GM23338 (cell line): ENCODE measurements around the gene GRM8. TPM values are rescaled to one million over a fixed set of nuclear protein-coding genes. Genes with fewer than 3 reads are reported as not detected.

Source experiments
- ATAC-seq: fragments of 200-7000 bp; cut with Tn5 transposase; 3 replicates; pipeline ENCODE4 v1.9.1; 2020
- DNase-seq: peaks from one replicate; pipeline ENCODE4 v3.0.0-alpha.2; 2015; ENCODE audit warnings: low spot score
- H2AFZ ChIP-seq: fragments of 200-600 bp; sonication (generic); 2 replicates; pipeline ENCODE4 v1.8.0; 2016; ENCODE audit warnings: antibody characterized with exemption, mild to moderate bottlenecking, moderate library complexity
- H3F3A ChIP-seq: fragments of 200-600 bp; sonication (generic); replicated peaks from 2 replicates; pipeline ENCODE4 v1.8.0; 2017; ENCODE audit warnings: antibody characterized with exemption, mixed run types, low read depth
- H3K27ac ChIP-seq: fragments of 200-600 bp; sonication (generic); 2 replicates; pipeline ENCODE4 v1.6.1; 2016; ENCODE audit warnings: low read depth
- H3K27me3 ChIP-seq: fragments of 200-600 bp; sonication (generic); 2 replicates; pipeline ENCODE4 v1.8.0; 2016; ENCODE audit warnings: mild to moderate bottlenecking, mixed run types, moderate library complexity; ENCODE audit not compliant: insufficient read depth
- H3K36me3 ChIP-seq: fragments of 200-600 bp; sonication (generic); 2 replicates; pipeline ENCODE4 v1.8.0; 2016; ENCODE audit warnings: mild to moderate bottlenecking; ENCODE audit not compliant: insufficient read depth
- H3K4me1 ChIP-seq: fragments of 200-600 bp; sonication (generic); 2 replicates; pipeline ENCODE4 v1.8.0; 2016; ENCODE audit warnings: mild to moderate bottlenecking, moderate library complexity; ENCODE audit not compliant: insufficient read depth
- H3K4me2 ChIP-seq: fragments of 200-600 bp; sonication (generic); 2 replicates; pipeline ENCODE4 v1.7.1; 2017; ENCODE audit warnings: mixed run types
- H3K4me3 ChIP-seq: fragments of 200-600 bp; sonication (generic); 2 replicates; pipeline ENCODE4 v1.6.1; 2016; ENCODE audit warnings: mixed run types
- H3K79me2 ChIP-seq: fragments of 200-600 bp; sonication (generic); replicated peaks from 2 replicates; pipeline ENCODE4 v1.8.0; 2017; ENCODE audit warnings: mild to moderate bottlenecking; ENCODE audit not compliant: insufficient read depth
- H3K9me2 ChIP-seq: fragments of 200-600 bp; sonication (generic); 2 replicates; pipeline ENCODE4 v1.8.0; 2017; ENCODE audit not compliant: insufficient read depth
- H4K20me1 ChIP-seq: fragments of 200-600 bp; sonication (generic); replicated peaks from 2 replicates; pipeline ENCODE4 v1.8.0; 2017; ENCODE audit warnings: mild to moderate bottlenecking; ENCODE audit not compliant: insufficient read depth
- H3K27ac Mint-ChIP-seq: 2 replicates; pipeline ENCODE4 v1.8.0; 2020; ENCODE audit warnings: inconsistent platforms, mild to moderate bottlenecking, moderate library complexity, mixed read lengths
- H3K27me3 Mint-ChIP-seq: 3 replicates; pipeline ENCODE4 v1.8.0; 2022; ENCODE audit warnings: low read depth, mild to moderate bottlenecking, moderate library complexity, mixed read lengths, inconsistent platforms; ENCODE audit not compliant: insufficient read depth, poor library complexity
- H3K36me3 Mint-ChIP-seq: 3 replicates; pipeline ENCODE4 v1.8.0; 2021; ENCODE audit warnings: low read depth, mild to moderate bottlenecking, inconsistent platforms, moderate library complexity, mixed read lengths
- H3K4me1 Mint-ChIP-seq: 3 replicates; pipeline ENCODE4 v1.8.0; 2020; ENCODE audit warnings: mild to moderate bottlenecking, inconsistent platforms, mixed read lengths
- H3K4me3 Mint-ChIP-seq: 3 replicates; pipeline ENCODE4 v1.8.0; 2021; ENCODE audit warnings: moderate library complexity, mild to moderate bottlenecking, inconsistent platforms, mixed read lengths
- H3K9me3 Mint-ChIP-seq: 3 replicates; pipeline ENCODE4 v1.8.0; 2020; ENCODE audit warnings: moderate library complexity, mild to moderate bottlenecking, inconsistent platforms, mixed read lengths
- CREB1 ChIP-seq: fragments of 250-450 bp; sonication (Bioruptor Pico); IDR thresholded peaks from 2 replicates; pipeline ENCODE4 v1.5.0; 2020; ENCODE audit warnings: low read depth, mild to moderate bottlenecking, moderate library complexity
- JUNB ChIP-seq: IDR thresholded peaks from one replicate; pipeline ENCODE4 v1.6.1; 2016; ENCODE audit warnings: antibody characterized with exemption; ENCODE audit not compliant: unreplicated experiment
- NANOG ChIP-seq: IDR thresholded peaks from 2 replicates; pipeline ENCODE4 v1.6.1; 2016; ENCODE audit warnings: antibody characterized with exemption, borderline replicate concordance
- POLR2AphosphoS5 ChIP-seq: IDR thresholded peaks from 2 replicates; pipeline ENCODE4 v1.6.1; 2016; ENCODE audit warnings: antibody characterized with exemption, low read depth
- ZNF114 ChIP-seq: fragments of 250-450 bp; sonication (Bioruptor Pico); IDR thresholded peaks from 2 replicates; pipeline ENCODE4 v1.5.0; 2020; ENCODE audit warnings: mild to moderate bottlenecking, moderate library complexity
- ZNF331 ChIP-seq: fragments of 250-450 bp; sonication (Bioruptor Pico); IDR thresholded peaks from 2 replicates; pipeline ENCODE4 v1.5.0; 2020; ENCODE audit warnings: low read depth, mild to moderate bottlenecking, moderate library complexity
- polyA plus RNA-seq: library from polyadenylated mRNA; unstranded; fragments of >200 nt; fragmentation: Nextera tagmentation; extraction: Ambion mirVana; gene quantifications from 2 replicates; pipeline ENCODE4 v1.2.1, GENCODE V29; 2016
- total RNA-seq: library from RNA; depleted of rRNA; stranded (reverse); fragments of >200 nt; shearing (Covaris generic); gene quantifications from 2 replicates; pipeline ENCODE4 v1.2.3, GENCODE V29; 2014
- TF ChIP-seq, protein P1 (sequence below): IDR thresholded peaks from one replicate; pipeline ENCODE4 v1.6.1; 2018; ENCODE audit warnings: antibody characterized with exemption; ENCODE audit not compliant: unreplicated experiment
- TF ChIP-seq, protein P2 (sequence below), 2 experiments: fragments of 200-600 bp in 1 of 2; sonication (generic) in 1 of 2; conservative IDR thresholded peaks; 2 replicates each; pipeline versions ENCODE4 v1.5.1 to v1.6.1; 2016 to 2017; ENCODE audit warnings: antibody characterized with exemption in 2 of 2, low read depth in 2 of 2, mild to moderate bottlenecking in 2 of 2, moderate library complexity in 1 of 2
- TF ChIP-seq, protein P3 (sequence below): fragments of 250-450 bp; sonication (Bioruptor Pico); IDR thresholded peaks from 2 replicates; pipeline ENCODE4 v1.5.0; 2020; ENCODE audit warnings: mild to moderate bottlenecking, moderate library complexity

GRM8 gene
- total and polyA plus RNA-seq, 2 experiments from 2014 or later, result 1.9 to 6.6 TPM

- Mint-ChIP-seq H3K27me3 (no peaks in the 10 kb centered on the region), H3K4me3 (no peak overlapping the region), H3K36me3 (no peaks in the 10 kb centered on the region), H3K9me3 (no peaks in the 10 kb centered on the region), H3K4me1 (peaks cover 4% of the 10 kb centered on the region; the same call in 1 of the 3 replicates), H3K27ac (no peak overlapping the region)
- no peaks in the 10 kb centered on the region for H3K36me3 ChIP-seq
- no peak for DNase-seq
- no peak overlapping the region for H3K27ac ChIP-seq
- H3K4me2 ChIP-seq, result no peak overlapping the region
- no peaks in the 10 kb centered on the region for H3K79me2 ChIP-seq
- H3K4me1 ChIP-seq, result no peaks in the 10 kb centered on the region
- TF ChIP-seq, protein P1, sequence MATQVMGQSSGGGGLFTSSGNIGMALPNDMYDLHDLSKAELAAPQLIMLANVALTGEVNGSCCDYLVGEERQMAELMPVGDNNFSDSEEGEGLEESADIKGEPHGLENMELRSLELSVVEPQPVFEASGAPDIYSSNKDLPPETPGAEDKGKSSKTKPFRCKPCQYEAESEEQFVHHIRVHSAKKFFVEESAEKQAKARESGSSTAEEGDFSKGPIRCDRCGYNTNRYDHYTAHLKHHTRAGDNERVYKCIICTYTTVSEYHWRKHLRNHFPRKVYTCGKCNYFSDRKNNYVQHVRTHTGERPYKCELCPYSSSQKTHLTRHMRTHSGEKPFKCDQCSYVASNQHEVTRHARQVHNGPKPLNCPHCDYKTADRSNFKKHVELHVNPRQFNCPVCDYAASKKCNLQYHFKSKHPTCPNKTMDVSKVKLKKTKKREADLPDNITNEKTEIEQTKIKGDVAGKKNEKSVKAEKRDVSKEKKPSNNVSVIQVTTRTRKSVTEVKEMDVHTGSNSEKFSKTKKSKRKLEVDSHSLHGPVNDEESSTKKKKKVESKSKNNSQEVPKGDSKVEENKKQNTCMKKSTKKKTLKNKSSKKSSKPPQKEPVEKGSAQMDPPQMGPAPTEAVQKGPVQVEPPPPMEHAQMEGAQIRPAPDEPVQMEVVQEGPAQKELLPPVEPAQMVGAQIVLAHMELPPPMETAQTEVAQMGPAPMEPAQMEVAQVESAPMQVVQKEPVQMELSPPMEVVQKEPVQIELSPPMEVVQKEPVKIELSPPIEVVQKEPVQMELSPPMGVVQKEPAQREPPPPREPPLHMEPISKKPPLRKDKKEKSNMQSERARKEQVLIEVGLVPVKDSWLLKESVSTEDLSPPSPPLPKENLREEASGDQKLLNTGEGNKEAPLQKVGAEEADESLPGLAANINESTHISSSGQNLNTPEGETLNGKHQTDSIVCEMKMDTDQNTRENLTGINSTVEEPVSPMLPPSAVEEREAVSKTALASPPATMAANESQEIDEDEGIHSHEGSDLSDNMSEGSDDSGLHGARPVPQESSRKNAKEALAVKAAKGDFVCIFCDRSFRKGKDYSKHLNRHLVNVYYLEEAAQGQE, result no peak
- TF ChIP-seq, protein P2, sequence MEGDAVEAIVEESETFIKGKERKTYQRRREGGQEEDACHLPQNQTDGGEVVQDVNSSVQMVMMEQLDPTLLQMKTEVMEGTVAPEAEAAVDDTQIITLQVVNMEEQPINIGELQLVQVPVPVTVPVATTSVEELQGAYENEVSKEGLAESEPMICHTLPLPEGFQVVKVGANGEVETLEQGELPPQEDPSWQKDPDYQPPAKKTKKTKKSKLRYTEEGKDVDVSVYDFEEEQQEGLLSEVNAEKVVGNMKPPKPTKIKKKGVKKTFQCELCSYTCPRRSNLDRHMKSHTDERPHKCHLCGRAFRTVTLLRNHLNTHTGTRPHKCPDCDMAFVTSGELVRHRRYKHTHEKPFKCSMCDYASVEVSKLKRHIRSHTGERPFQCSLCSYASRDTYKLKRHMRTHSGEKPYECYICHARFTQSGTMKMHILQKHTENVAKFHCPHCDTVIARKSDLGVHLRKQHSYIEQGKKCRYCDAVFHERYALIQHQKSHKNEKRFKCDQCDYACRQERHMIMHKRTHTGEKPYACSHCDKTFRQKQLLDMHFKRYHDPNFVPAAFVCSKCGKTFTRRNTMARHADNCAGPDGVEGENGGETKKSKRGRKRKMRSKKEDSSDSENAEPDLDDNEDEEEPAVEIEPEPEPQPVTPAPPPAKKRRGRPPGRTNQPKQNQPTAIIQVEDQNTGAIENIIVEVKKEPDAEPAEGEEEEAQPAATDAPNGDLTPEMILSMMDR (conservative IDR thresholded peaks at IDR 0.05; ENCODE audit: low read depth in 2 of 2), result no peak
- TF ChIP-seq ZNF114 (CRISPR knock-in tag) (no peak), ZNF331 (CRISPR knock-in tag) (no peak), CREB1 (CRISPR knock-in tag) (no peak), POLR2AphosphoS5 (no peak), NANOG (no peak), JUNB (no peak)
- TF ChIP-seq, protein P3, sequence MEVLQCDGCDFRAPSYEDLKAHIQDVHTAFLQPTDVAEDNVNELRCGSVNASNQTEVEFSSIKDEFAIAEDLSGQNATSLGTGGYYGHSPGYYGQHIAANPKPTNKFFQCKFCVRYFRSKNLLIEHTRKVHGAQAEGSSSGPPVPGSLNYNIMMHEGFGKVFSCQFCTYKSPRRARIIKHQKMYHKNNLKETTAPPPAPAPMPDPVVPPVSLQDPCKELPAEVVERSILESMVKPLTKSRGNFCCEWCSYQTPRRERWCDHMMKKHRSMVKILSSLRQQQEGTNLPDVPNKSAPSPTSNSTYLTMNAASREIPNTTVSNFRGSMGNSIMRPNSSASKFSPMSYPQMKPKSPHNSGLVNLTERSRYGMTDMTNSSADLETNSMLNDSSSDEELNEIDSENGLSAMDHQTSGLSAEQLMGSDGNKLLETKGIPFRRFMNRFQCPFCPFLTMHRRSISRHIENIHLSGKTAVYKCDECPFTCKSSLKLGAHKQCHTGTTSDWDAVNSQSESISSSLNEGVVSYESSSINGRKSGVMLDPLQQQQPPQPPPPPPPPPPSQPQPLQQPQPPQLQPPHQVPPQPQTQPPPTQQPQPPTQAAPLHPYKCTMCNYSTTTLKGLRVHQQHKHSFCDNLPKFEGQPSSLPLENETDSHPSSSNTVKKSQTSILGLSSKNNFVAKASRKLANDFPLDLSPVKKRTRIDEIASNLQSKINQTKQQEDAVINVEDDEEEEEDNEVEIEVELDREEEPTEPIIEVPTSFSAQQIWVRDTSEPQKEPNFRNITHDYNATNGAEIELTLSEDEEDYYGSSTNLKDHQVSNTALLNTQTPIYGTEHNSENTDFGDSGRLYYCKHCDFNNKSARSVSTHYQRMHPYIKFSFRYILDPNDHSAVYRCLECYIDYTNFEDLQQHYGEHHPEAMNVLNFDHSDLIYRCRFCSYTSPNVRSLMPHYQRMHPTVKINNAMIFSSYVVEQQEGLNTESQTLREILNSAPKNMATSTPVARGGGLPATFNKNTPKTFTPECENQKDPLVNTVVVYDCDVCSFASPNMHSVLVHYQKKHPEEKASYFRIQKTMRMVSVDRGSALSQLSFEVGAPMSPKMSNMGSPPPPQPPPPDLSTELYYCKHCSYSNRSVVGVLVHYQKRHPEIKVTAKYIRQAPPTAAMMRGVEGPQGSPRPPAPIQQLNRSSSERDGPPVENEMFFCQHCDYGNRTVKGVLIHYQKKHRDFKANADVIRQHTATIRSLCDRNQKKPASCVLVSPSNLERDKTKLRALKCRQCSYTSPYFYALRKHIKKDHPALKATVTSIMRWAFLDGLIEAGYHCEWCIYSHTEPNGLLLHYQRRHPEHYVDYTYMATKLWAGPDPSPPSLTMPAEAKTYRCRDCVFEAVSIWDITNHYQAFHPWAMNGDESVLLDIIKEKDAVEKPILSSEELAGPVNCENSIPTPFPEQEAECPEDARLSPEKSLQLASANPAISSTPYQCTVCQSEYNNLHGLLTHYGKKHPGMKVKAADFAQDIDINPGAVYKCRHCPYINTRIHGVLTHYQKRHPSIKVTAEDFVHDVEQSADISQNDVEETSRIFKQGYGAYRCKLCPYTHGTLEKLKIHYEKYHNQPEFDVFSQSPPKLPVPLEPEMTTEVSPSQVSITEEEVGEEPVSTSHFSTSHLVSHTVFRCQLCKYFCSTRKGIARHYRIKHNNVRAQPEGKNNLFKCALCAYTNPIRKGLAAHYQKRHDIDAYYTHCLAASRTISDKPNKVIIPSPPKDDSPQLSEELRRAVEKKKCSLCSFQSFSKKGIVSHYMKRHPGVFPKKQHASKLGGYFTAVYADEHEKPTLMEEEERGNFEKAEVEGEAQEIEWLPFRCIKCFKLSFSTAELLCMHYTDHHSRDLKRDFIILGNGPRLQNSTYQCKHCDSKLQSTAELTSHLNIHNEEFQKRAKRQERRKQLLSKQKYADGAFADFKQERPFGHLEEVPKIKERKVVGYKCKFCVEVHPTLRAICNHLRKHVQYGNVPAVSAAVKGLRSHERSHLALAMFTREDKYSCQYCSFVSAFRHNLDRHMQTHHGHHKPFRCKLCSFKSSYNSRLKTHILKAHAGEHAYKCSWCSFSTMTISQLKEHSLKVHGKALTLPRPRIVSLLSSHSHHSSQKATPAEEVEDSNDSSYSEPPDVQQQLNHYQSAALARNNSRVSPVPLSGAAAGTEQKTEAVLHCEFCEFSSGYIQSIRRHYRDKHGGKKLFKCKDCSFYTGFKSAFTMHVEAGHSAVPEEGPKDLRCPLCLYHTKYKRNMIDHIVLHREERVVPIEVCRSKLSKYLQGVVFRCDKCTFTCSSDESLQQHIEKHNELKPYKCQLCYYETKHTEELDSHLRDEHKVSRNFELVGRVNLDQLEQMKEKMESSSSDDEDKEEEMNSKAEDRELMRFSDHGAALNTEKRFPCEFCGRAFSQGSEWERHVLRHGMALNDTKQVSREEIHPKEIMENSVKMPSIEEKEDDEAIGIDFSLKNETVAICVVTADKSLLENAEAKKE, result no peak
- no peaks in the 10 kb centered on the region for H3K9me2 ChIP-seq
- no peaks in the 10 kb centered on the region for H3K27me3 ChIP-seq
- no peak overlapping the region for H2AFZ ChIP-seq
- H3F3A ChIP-seq, result no peaks in the 10 kb centered on the region
- no peak overlapping the region for H3K4me3 ChIP-seq
- ATAC-seq, result no peak
- H4K20me1 ChIP-seq, result no peaks in the 10 kb centered on the region
Measured at GRCh38 chr7:126760914-126761577, 491.7 kb downstream of the GRM8 start.
